Thyroid gland (tissue), 4 donors: Measurements from ENCODE around the gene COG5. TPM values are rescaled to one million over a fixed set of nuclear protein-coding genes. Genes with fewer than 3 reads are reported as not detected.
A peak's percentile ranks its signal among the peaks of the same experiment; 100 is the strongest.
"Not testable (repeated sequence)": the region's sequence is repeated elsewhere in the genome, so short reads cannot be mapped to it uniquely, and the experiment has no call there.

Experiments used
- DNase-seq, 2 donors: peaks; one replicate each; pipeline ENCODE4 v3.0.0-alpha.2; 2019
- H3K27ac ChIP-seq, 3 donors: fragments of 200-600 bp; sonication (generic); 1 replicate in 2 of 3; 2 replicates in 1 of 3; pipeline ENCODE4 v1.5.1; 2016 to 2019; ENCODE audit warnings: mild to moderate bottlenecking in 1 of 3, moderate library complexity in 1 of 3
- H3K27me3 ChIP-seq: fragments of 200-600 bp; sonication (generic); one replicate; pipeline ENCODE4 v1.5.1; 2019
- H3K36me3 ChIP-seq, 2 donors: fragments of 200-600 bp; sonication (generic); one replicate each; pipeline ENCODE4 v1.5.1; 2016 to 2019
- H3K4me1 ChIP-seq, 2 donors: fragments of 200-600 bp; sonication (generic); one replicate each; pipeline ENCODE4 v1.5.1; 2017 to 2019
- H3K4me3 ChIP-seq, 3 donors: fragments of 200-600 bp; sonication (generic); replicated peaks in 1 of 3; 1 replicate in 2 of 3; 2 replicates in 1 of 3; pipeline ENCODE4 v1.5.1; 2016; ENCODE audit warnings: mild to moderate bottlenecking in 1 of 3
- H3K9me3 ChIP-seq: fragments of 200-600 bp; sonication (generic); one replicate; pipeline ENCODE4 v1.5.1; 2017
- POLR2A ChIP-seq, 2 donors: fragments of 450-650 bp; IDR thresholded peaks; one replicate each; pipeline ENCODE4 v1.6.1; 2017; ENCODE audit warnings: antibody characterized with exemption in 2 of 2, mild to moderate bottlenecking in 2 of 2, moderate library complexity in 1 of 2
- WGBS, 2 donors: methylation state at CpG; one replicate each; pipeline ENCODE4 v1.1.5; 2017; 5-methylcytosine and 5-hydroxymethylcytosine counted together
- intact Hi-C: fragments of 100-400 bp; cut with DNase I; formaldehyde crosslinking; loops from one replicate; pipeline ENCODE4 v1.15.1; 2023
- total RNA-seq, 4 donors: library from RNA; depleted of rRNA; stranded (reverse); fragments of >200 nt; gene quantifications; one replicate each; pipeline ENCODE4 v1.2.3, GENCODE V29; 2016
- TF ChIP-seq, protein P1 (sequence below), 6 experiments: fragments of 200-600 bp in 3 of 6; fragments of 450-650 bp in 3 of 6; sonication (generic) in 3 of 6; IDR thresholded peaks; one replicate each; pipeline ENCODE4 v1.5.1; 2016 to 2019; ENCODE audit warnings: antibody characterized with exemption in 6 of 6, mild to moderate bottlenecking in 2 of 6, inconsistent platforms in 1 of 6, moderate library complexity in 1 of 6

Gene COG5
- total RNA-seq, 4 donors from 2014 or later, result 108 to 268 (median 148) TPM

DNA sequence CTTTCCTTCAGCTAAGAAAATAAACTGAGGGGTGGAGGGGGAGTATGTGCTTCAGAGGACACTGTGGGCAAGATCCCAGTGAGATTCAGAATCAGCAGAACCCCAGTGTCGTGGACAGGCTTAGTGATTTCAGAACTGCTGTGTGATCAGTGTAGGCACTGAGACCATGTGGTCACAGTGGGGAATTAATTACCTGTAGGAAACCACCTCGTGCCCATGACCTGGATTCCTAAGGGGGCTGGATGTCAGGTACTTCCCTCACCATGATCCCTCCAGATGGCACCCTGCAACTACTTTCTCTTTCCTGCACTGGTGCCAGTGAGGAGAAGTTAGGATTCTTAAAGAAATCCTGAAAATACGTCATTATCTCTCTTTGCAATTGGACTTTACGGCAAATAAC lies 330.5 kb downstream of the COG5 start:
- H3K4me3 ChIP-seq, result no peak overlapping the region
- WGBS, 2 donors, result 69 to 70% methylated on average over 4 of the region's 4 CpGs
- peak; percentile 29 to 31 for DNase-seq

DNA sequence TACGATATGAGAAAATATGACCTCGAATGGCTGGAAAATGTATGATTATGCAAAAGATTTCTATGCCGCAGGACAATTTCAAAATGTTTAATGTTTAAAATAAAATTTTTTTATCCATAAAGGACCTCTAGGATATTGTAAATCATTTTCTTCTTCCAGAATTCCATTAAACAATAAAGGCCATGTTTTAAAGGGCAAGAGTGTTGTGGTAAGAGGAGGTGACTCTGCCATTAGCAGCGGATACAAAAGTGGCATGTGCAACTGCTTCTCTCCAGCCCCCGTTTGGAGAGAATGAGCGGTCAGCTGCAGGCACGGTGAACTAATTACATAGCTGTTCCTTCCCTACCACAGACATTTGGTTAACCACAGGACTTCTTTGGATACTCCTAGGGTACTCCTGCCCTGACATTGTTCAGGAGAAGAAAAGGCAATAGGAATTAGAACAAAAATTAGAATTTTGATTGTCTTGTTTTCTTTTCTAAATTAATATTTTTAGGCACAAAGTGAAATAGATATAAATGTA lies 331.1 kb downstream of the COG5 start:
- intact Hi-C loops, result no loop called here
- no peak for DNase-seq
- no peaks in the 10 kb centered on the region for H3K27me3 ChIP-seq
- H3K9me3 ChIP-seq, result no peaks in the 10 kb centered on the region
- no peak overlapping the region for H3K27ac ChIP-seq
- H3K36me3 ChIP-seq, result peaks cover 0 to 3% of the 10 kb centered on the region in 2 donors
- H3K4me1 ChIP-seq, result peaks cover 0 to 19% of the 10 kb centered on the region in 2 donors
- WGBS, 2 donors, result 91 to 94% methylated on average over 7 of the region's 7 CpGs
- TF ChIP-seq, protein P1, sequence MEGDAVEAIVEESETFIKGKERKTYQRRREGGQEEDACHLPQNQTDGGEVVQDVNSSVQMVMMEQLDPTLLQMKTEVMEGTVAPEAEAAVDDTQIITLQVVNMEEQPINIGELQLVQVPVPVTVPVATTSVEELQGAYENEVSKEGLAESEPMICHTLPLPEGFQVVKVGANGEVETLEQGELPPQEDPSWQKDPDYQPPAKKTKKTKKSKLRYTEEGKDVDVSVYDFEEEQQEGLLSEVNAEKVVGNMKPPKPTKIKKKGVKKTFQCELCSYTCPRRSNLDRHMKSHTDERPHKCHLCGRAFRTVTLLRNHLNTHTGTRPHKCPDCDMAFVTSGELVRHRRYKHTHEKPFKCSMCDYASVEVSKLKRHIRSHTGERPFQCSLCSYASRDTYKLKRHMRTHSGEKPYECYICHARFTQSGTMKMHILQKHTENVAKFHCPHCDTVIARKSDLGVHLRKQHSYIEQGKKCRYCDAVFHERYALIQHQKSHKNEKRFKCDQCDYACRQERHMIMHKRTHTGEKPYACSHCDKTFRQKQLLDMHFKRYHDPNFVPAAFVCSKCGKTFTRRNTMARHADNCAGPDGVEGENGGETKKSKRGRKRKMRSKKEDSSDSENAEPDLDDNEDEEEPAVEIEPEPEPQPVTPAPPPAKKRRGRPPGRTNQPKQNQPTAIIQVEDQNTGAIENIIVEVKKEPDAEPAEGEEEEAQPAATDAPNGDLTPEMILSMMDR (IDR thresholded peaks at IDR 0.05), result no peak
- no peak for TF ChIP-seq POLR2A (IDR thresholded peaks at IDR 0.05)
- no peak overlapping the region for H3K4me3 ChIP-seq

More for the DNA sequence above, 330.5 kb downstream of the COG5 start:
- TF ChIP-seq, protein P1 (IDR thresholded peaks at IDR 0.05), result no peak
- TF ChIP-seq POLR2A (IDR thresholded peaks at IDR 0.05), result no peak
- H3K4me1 ChIP-seq, result peaks cover 0 to 19% of the 10 kb centered on the region in 2 donors
- H3K9me3 ChIP-seq, result no peaks in the 10 kb centered on the region
- no peak overlapping the region for H3K27ac ChIP-seq
- H3K36me3 ChIP-seq, result peaks cover 0 to 3% of the 10 kb centered on the region in 2 donors
- intact Hi-C loops, result no loop called here
- H3K27me3 ChIP-seq, result no peaks in the 10 kb centered on the region

DNA sequence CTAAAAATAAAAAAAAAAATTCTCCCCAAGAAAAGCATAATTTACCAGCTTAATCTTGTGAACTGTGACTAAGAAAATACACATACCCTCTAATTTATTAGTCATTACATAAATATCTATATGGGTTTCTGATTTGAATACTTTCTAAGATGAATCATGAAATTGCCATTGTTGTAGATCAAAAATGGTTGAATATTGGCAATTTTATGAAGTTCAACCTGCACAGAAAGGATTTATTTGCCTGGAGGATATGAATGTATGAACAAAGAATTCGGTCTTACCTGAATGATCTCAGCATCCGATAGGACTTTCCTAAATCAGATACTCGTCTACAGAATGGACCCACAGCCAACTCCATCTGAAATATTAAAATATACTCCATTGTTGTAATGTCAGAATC lies 333.4 kb downstream of the COG5 start:
- H3K4me3 ChIP-seq, result no peak overlapping the region
- H3K36me3 ChIP-seq, result peaks cover 0 to 3% of the 10 kb centered on the region in 2 donors
- intact Hi-C loops, result no loop called here
- WGBS, 2 donors, result 97 to 100% methylated on average over 3 of the region's 3 CpGs
- no peak for DNase-seq
- peaks cover 0 to 19% of the 10 kb centered on the region in 2 donors for H3K4me1 ChIP-seq
- TF ChIP-seq POLR2A (IDR thresholded peaks at IDR 0.05), result no peak
- TF ChIP-seq, protein P1 (IDR thresholded peaks at IDR 0.05), result no peak
- H3K9me3 ChIP-seq, result no peaks in the 10 kb centered on the region
- no peaks in the 10 kb centered on the region for H3K27me3 ChIP-seq
- no peak overlapping the region for H3K27ac ChIP-seq

DNA sequence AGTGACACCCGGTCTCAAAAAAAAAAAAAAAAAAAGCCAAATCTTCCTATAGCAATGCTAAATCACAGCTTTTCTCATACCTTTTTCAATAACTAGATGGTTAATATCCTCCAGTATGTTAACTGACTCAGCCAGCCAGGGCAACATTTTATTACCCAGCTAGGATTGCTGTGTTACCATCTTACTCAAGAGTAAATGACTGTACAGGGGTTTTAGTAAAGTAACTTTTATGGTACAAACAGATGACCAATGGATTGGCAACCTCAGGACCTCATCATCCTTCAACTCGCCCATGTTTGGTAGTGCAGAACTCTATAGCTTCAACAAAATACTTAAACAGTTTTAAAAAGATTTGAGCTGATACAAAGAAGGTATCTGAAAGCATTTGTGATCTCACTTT lies 335.4 kb downstream of the COG5 start:
- no peak for TF ChIP-seq POLR2A (IDR thresholded peaks at IDR 0.05)
- TF ChIP-seq, protein P1 (IDR thresholded peaks at IDR 0.05), result no peak
- 97% methylated on average over 2 of the region's 2 CpGs for WGBS, 2 donors
- intact Hi-C loops, result no loop called here

DNA sequence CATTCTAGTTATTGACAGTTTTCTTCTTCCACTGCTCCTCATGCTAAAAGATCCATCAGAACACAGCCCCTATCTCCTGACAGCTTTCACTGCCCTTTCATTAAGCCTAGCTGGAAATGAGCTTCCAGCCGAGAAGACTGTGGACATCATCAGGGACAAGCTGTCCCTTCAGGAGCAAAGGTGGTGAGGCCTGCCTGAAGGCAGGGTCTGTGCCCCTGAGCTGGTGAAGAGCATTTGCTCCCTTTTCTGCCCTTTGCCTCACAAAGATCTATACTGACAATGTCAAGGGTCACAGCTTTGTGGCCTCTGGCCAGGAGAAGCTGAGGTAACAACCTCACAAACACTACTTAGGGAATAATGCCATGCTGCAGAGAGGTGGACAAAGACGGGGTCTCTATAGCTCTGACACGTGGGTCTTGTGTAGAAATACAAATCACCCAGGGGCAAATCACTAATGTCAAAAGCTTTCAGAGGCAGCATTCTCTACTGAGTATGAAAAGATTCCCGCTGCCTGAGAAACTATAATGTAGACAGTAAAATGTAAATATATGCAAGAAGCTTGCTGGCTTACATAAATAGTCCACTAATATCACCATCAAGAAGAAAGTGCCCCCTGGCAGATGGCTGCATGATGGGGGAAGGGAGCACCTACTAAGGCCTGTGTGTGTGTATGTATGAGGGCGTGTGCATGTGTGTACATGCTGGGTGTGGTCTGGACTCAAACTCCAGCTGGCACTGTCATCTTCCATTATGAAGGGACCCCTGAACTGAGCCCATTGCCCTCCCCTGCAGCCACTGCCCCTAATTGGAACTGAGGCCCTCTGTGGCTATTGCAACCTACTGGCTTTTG lies 339.1 kb downstream of the COG5 start:
- H3K4me1 ChIP-seq, result no peaks in the 10 kb centered on the region
- no peaks in the 10 kb centered on the region for H3K27me3 ChIP-seq
- no peak for DNase-seq
- intact Hi-C loops, result no loop called here
- no peak overlapping the region for H3K27ac ChIP-seq
- WGBS, 2 donors, result 88 to 89% methylated on average over 5 of the region's 5 CpGs
- no peak overlapping the region for H3K4me3 ChIP-seq
- TF ChIP-seq, protein P1 (IDR thresholded peaks at IDR 0.05), result no peak
- no peak for TF ChIP-seq POLR2A (IDR thresholded peaks at IDR 0.05)
- no peaks in the 10 kb centered on the region for H3K9me3 ChIP-seq
- H3K36me3 ChIP-seq, result peaks cover 0 to 3% of the 10 kb centered on the region in 2 donors

More for the DNA sequence above, 335.4 kb downstream of the COG5 start:
- Histone ChIP-seq H3K36me3 (peaks cover 0 to 3% of the 10 kb centered on the region in 2 donors), H3K4me1 (peaks cover 0 to 8% of the 10 kb centered on the region in 2 donors), H3K4me3 (no peak overlapping the region), H3K27me3 (no peaks in the 10 kb centered on the region), H3K9me3 (no peaks in the 10 kb centered on the region), H3K27ac (no peak overlapping the region)
- no peak for DNase-seq

DNA sequence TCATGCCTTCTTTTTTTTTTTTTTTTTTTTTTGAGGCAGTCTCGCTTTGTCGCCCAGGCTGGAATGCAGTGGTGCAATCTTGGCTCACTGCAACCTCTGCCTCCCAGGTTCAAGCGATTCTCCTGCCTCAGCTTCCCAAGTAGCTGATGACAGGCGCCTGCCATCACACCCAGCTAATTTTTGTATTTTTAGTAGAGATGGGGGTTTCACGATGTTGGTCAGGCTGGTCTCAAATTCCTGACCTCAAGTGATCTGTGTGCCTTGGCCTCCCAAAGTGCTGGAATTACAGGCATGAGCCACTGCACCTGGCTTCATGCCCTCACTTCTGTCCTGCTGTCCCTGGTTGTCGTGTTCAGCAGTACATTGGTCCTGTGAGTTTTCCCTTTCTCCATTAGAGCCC lies 342.9 kb downstream of the COG5 start:
- intact Hi-C loops, H3K9me3 ChIP-seq: not testable (repeated sequence)
- 79 to 81% methylated on average over 6 of the region's 6 CpGs for WGBS, 2 donors

More for the DNA sequence above, 342.9 kb downstream of the COG5 start:
- not testable (repeated sequence) for H3K4me1 ChIP-seq, H3K36me3 ChIP-seq, H3K4me3 ChIP-seq, H3K27ac ChIP-seq, H3K27me3 ChIP-seq
- DNase-seq, result peak in 1 of 2 donors; percentile 27
